Activated CD4-positive, alpha-beta T cell treated with anti-CD3 and anti-CD28 coated beads, Interleukin-2, Interleukin-4, amounts not matched to agents 100 ng/mL and 50 ng/mL, durations not matched to agents 16 hours and 8 hours (primary cell): ENCODE data around the gene HEPHL1.

Source experiments
- DNase-seq: peaks from one replicate; pipeline ENCODE4 v3.0.0-alpha.2; 2020; ENCODE audit warnings: low spot score

The HEPHL1 gene

GRCh38 chr11:94129512-94130297, 108.6 kb downstream of the HEPHL1 start:
- peak; percentile 23 for DNase-seq

GRCh38 chr11:94130298-94131046, 109.3 kb downstream of the HEPHL1 start:
- DNase-seq = no peak

- DNase-seq = no peak
Measured at GRCh38 chr11:94131047-94131717, 110.0 kb downstream of the HEPHL1 start.

GRCh38 chr11:94131718-94132115, 110.6 kb downstream of the HEPHL1 start:
- no peak for DNase-seq

- DNase-seq = no peak
Measured at GRCh38 chr11:94132152-94132558, 111.0 kb downstream of the HEPHL1 start.

GRCh38 chr11:94132823-94133408, 111.8 kb downstream of the HEPHL1 start:
- no peak for DNase-seq

GRCh38 chr11:94133752-94134151, 112.6 kb downstream of the HEPHL1 start:
- DNase-seq = no peak

- DNase-seq = peak; percentile 46
Measured at GRCh38 chr11:94134651-94135512, 113.7 kb downstream of the HEPHL1 start.

GRCh38 chr11:94139416-94139815, 118.3 kb downstream of the HEPHL1 start:
- DNase-seq = no peak

GRCh38 chr11:94140154-94140655, 119.1 kb downstream of the HEPHL1 start:
- no peak for DNase-seq

GRCh38 chr11:94141511-94142307, 120.6 kb downstream of the HEPHL1 start:
- DNase-seq = no peak

- no peak for DNase-seq
Measured at GRCh38 chr11:94142308-94143281, 121.4 kb downstream of the HEPHL1 start.

- no peak for DNase-seq
Measured at GRCh38 chr11:94144216-94144615, 123.1 kb downstream of the HEPHL1 start.

- DNase-seq = no peak
Measured at GRCh38 chr11:94144664-94145063, 123.5 kb downstream of the HEPHL1 start.

GRCh38 chr11:94145431-94145830, 124.3 kb downstream of the HEPHL1 start:
- no peak for DNase-seq

- no peak for DNase-seq
Measured at GRCh38 chr11:94145916-94146315, 124.8 kb downstream of the HEPHL1 start.

- peak; percentile 40 for DNase-seq
Measured at GRCh38 chr11:94147433-94147845, 126.3 kb downstream of the HEPHL1 start.

GRCh38 chr11:94148189-94148588, 127.0 kb downstream of the HEPHL1 start:
- no peak for DNase-seq

GRCh38 chr11:94149431-94150017, 128.4 kb downstream of the HEPHL1 start:
- DNase-seq = no peak
